DOHH2 (cell line): Measurements from ENCODE around the gene LRRC7.

Experiments
- H3F3A ChIP-seq: fragments of 200-600 bp; sonication (generic), shearing (Covaris generic); 2 replicates; pipeline ENCODE4 v1.6.0; 2016; ENCODE audit warnings: antibody characterized with exemption, mild to moderate bottlenecking; ENCODE audit not compliant: control insufficient read depth, insufficient read depth
- H3K27ac ChIP-seq: fragments of 200-600 bp; sonication (generic); 2 replicates; pipeline ENCODE4 v1.5.1; 2014; ENCODE audit warnings: low read depth, mild to moderate bottlenecking, low read length, moderate library complexity
- H3K27me3 ChIP-seq: fragments of 200-600 bp; sonication (generic); 2 replicates; pipeline ENCODE4 v1.6.1; 2014; ENCODE audit warnings: mild to moderate bottlenecking, low read length, mixed read lengths; ENCODE audit not compliant: control insufficient read depth
- H3K36me3 ChIP-seq: fragments of 200-600 bp; sonication (generic); 2 replicates; pipeline ENCODE4 v1.6.1; 2014; ENCODE audit warnings: mild to moderate bottlenecking, low read length, moderate library complexity, mixed read lengths; ENCODE audit not compliant: control insufficient read depth
- H3K4me1 ChIP-seq: fragments of 200-600 bp; sonication (generic); 2 replicates; pipeline ENCODE4 v1.6.1; 2014; ENCODE audit warnings: mild to moderate bottlenecking, low read length, mixed read lengths; ENCODE audit not compliant: control insufficient read depth
- H3K4me2 ChIP-seq: fragments of 200-600 bp; sonication (generic); 2 replicates; pipeline ENCODE4 v1.6.0; 2014; ENCODE audit warnings: mild to moderate bottlenecking, low read length, moderate library complexity
- H3K4me3 ChIP-seq: fragments of 200-600 bp; sonication (generic); 2 replicates; pipeline ENCODE4 v1.5.1; 2014; ENCODE audit warnings: mild to moderate bottlenecking, low read length, mixed read lengths
- H3K79me2 ChIP-seq: fragments of 200-600 bp; sonication (generic); 2 replicates; pipeline ENCODE4 v1.6.1; 2014; ENCODE audit warnings: mild to moderate bottlenecking, low read length, mixed read lengths; ENCODE audit not compliant: control insufficient read depth
- H3K9me2 ChIP-seq: fragments of 200-600 bp; sonication (generic); replicated peaks from 2 replicates; pipeline ENCODE4 v1.6.1; 2014; ENCODE audit warnings: mild to moderate bottlenecking, low read length, mixed read lengths; ENCODE audit not compliant: control insufficient read depth
- H3K9me3 ChIP-seq: fragments of 200-600 bp; sonication (generic); 2 replicates; pipeline ENCODE4 v1.6.1; 2014; ENCODE audit warnings: antibody characterized with exemption, low read length, mixed read lengths; ENCODE audit not compliant: control insufficient read depth, insufficient read depth
- H4K20me1 ChIP-seq: fragments of 200-600 bp; sonication (generic); 2 replicates; pipeline ENCODE4 v1.6.0; 2014; ENCODE audit warnings: low read depth, mild to moderate bottlenecking, antibody characterized with exemption, low read length, moderate library complexity; ENCODE audit not compliant: control insufficient read depth, insufficient read depth
- CTCF ChIP-seq: fragments of 200-600 bp; sonication (generic); IDR thresholded peaks from one replicate; pipeline ENCODE4 v1.5.1; 2014; ENCODE audit warnings: antibody characterized with exemption, mild to moderate bottlenecking, low read depth, low read length; ENCODE audit not compliant: poor library complexity, severe bottlenecking
- EZH2phosphoT487 ChIP-seq: fragments of 200-600 bp; sonication (generic); IDR thresholded peaks from 2 replicates; pipeline ENCODE4 v1.6.1; 2017; ENCODE audit warnings: borderline replicate concordance, mild to moderate bottlenecking, antibody characterized with exemption, low read length, moderate library complexity, mixed read lengths

Gene LRRC7

GRCh38 chr1:69739251-69739605 lies 171.5 kb downstream of the LRRC7 start:
- Histone ChIP-seq H3K4me2 (no peak overlapping the region), H3K36me3 (no peaks in the 10 kb centered on the region), H3K79me2 (no peaks in the 10 kb centered on the region), H3K27me3 (0 out of 2 replicates have a peak, but pooled peaks cover 2% of the 10 kb centered on the region), H3K4me1 (no peaks in the 10 kb centered on the region), H3K9me3 (no peaks in the 10 kb centered on the region), H3K4me3 (no peak overlapping the region), H3F3A (no peaks in the 10 kb centered on the region), H3K9me2 (no peaks in the 10 kb centered on the region), H4K20me1 (no peaks in the 10 kb centered on the region), H3K27ac (no peak overlapping the region)
- TF ChIP-seq EZH2phosphoT487 (no peak), CTCF (no peak)

GRCh38 chr1:69743146-69743545 lies 175.4 kb downstream of the LRRC7 start:
- Histone ChIP-seq H3K9me3 (no peaks in the 10 kb centered on the region), H3K36me3 (no peaks in the 10 kb centered on the region), H3K4me2 (no peak overlapping the region), H3K9me2 (no peaks in the 10 kb centered on the region), H3K4me1 (no peaks in the 10 kb centered on the region), H3K27me3 (0 out of 2 replicates have a peak, but pooled peaks cover 2% of the 10 kb centered on the region), H4K20me1 (no peaks in the 10 kb centered on the region), H3K27ac (no peak overlapping the region), H3F3A (no peaks in the 10 kb centered on the region), H3K79me2 (no peaks in the 10 kb centered on the region), H3K4me3 (no peak overlapping the region)
- no peak for TF ChIP-seq CTCF
- TF ChIP-seq EZH2phosphoT487, result no peak

GRCh38 chr1:69744381-69744780 lies 176.7 kb downstream of the LRRC7 start:
- Histone ChIP-seq H3K27ac (no peak overlapping the region), H3K9me2 (no peaks in the 10 kb centered on the region; the same call in 1 of the 2 replicates), H3K36me3 (no peaks in the 10 kb centered on the region), H3K27me3 (0 out of 2 replicates have a peak, but pooled peaks cover 2% of the 10 kb centered on the region), H4K20me1 (no peaks in the 10 kb centered on the region), H3K4me1 (no peaks in the 10 kb centered on the region), H3K4me2 (no peak overlapping the region), H3K4me3 (no peak overlapping the region), H3F3A (no peaks in the 10 kb centered on the region), H3K9me3 (no peaks in the 10 kb centered on the region), H3K79me2 (no peaks in the 10 kb centered on the region)
- TF ChIP-seq EZH2phosphoT487, result no peak
- TF ChIP-seq CTCF, result no peak

GRCh38 chr1:69747207-69747606 lies 179.5 kb downstream of the LRRC7 start:
- Histone ChIP-seq H3K4me3 (no peak overlapping the region), H3K27me3 (no peaks in the 10 kb centered on the region), H3K9me3 (no peaks in the 10 kb centered on the region), H4K20me1 (no peaks in the 10 kb centered on the region), H3K9me2 (no peaks in the 10 kb centered on the region; the same call in 1 of the 2 replicates), H3F3A (no peaks in the 10 kb centered on the region), H3K27ac (no peak overlapping the region), H3K4me1 (no peaks in the 10 kb centered on the region), H3K36me3 (no peaks in the 10 kb centered on the region), H3K79me2 (no peaks in the 10 kb centered on the region), H3K4me2 (no peak overlapping the region)
- no peak for TF ChIP-seq EZH2phosphoT487
- TF ChIP-seq CTCF, result no peak
